Activated CD4-positive, alpha-beta memory T cell treated with anti-CD3 and anti-CD28 coated beads for 36 hours (primary cell): ENCODE results near the gene FGF6. TPM values are rescaled to one million over a fixed set of nuclear protein-coding genes. Genes with fewer than 3 reads are reported as not detected.

Experiments
- CTCF ChIA-PET: fragments of 350-600 bp; sonication (Branson Sonifier 250); formaldehyde crosslinking; loops from one replicate; lab custom pipeline; 2021; ENCODE audit warnings: antibody characterized with exemption, inconsistent platforms; lab: Charles Lee
- POLR2A ChIA-PET: fragments of 350-600 bp; sonication (Branson Sonifier 250); formaldehyde crosslinking; loops from one replicate; lab custom pipeline; 2021; ENCODE audit warnings: antibody characterized with exemption; lab: Charles Lee
- DNase-seq: peaks from one replicate; pipeline ENCODE4 v3.0.0-alpha.2; 2020
- H3K27ac Mint-ChIP-seq: one replicate; pipeline ENCODE4 v1.8.0; 2021; ENCODE audit warnings: mixed read lengths
- H3K27me3 Mint-ChIP-seq: one replicate; pipeline ENCODE4 v1.8.0; 2021; ENCODE audit warnings: mixed read lengths
- H3K36me3 Mint-ChIP-seq: one replicate; pipeline ENCODE4 v1.8.0; 2021; ENCODE audit warnings: mixed read lengths
- H3K4me1 Mint-ChIP-seq: one replicate; pipeline ENCODE4 v1.8.0; 2021; ENCODE audit warnings: low read depth, mixed read lengths
- H3K4me3 Mint-ChIP-seq: one replicate; pipeline ENCODE4 v1.8.0; 2021; ENCODE audit warnings: mild to moderate bottlenecking, mixed read lengths
- H3K9me3 Mint-ChIP-seq: one replicate; pipeline ENCODE4 v1.8.0; 2021; ENCODE audit warnings: mixed read lengths
- intact Hi-C: fragments of 100-400 bp; cut with micrococcal nuclease; formaldehyde crosslinking; loops from one replicate; pipeline ENCODE4 v1.15.1; 2023
- total RNA-seq, 2 experiments: library from RNA; stranded (reverse); gene quantifications; one replicate each; pipeline ENCODE4 v1.2.3, GENCODE V29; 2021

FGF6 gene
- total RNA-seq, 2 experiments from 2014 or later: not detected

DNA sequence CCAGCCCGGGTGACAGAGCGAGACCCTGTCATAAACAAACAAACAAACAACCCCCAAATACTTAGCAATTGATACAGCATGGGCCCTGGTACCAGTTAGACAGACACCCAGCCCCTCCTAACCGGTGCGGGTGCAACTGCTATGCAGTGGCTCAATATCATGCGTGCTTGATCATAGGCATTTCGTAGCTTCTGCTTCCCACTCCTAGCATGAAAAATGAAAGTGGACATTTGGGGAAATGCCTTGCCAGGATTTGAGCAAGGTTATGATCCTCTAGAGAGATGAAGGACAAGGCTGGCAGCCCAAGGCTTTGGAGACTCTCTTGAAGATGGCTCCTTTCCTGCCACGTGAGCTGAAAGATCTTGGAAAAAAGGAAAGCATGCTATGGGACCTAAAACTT, 13.7 kb downstream of the FGF6 start:
- H3K4me1 Mint-ChIP-seq: no peaks in the 10 kb centered on the region
- no peaks in the 10 kb centered on the region for H3K36me3 Mint-ChIP-seq
- H3K9me3 Mint-ChIP-seq: no peaks in the 10 kb centered on the region
- no peaks in the 10 kb centered on the region for H3K27me3 Mint-ChIP-seq
- intact Hi-C loops: no loop called here
- H3K27ac Mint-ChIP-seq: no peak overlapping the region
- POLR2A ChIA-PET: no interaction called here
- H3K4me3 Mint-ChIP-seq: no peak overlapping the region
- CTCF ChIA-PET: interaction anchor here (1.4 to 2.2 kb wide), 3 partner anchors 10 to 13 kb away, joined by 3 to 8 read pairs (median 7); no protein-coding TSS in a partner anchor
- DNase-seq: no peak

DNA sequence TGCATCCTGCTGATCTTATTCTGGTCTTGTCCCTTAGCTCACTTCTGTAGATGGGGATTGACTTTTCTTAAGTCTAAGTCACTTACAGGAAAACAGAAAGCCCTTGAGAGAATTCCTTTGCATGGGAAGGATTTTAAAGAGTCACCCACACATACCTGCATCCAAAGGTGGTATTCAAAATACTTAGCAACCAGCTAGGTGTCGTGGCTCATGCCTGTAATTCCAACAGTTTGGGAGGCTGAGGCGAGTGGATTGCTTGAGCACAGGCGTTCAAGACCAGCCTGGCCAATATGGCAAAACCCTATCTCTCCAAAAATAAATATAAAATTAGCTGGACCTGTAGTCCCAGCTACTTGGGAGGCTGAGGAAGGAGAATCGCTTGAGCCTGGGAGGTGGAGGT, 14.2 kb downstream of the FGF6 start:
- Mint-ChIP-seq H3K4me1 (no peaks in the 10 kb centered on the region), H3K27ac (no peak overlapping the region), H3K9me3 (no peaks in the 10 kb centered on the region), H3K4me3 (no peak overlapping the region), H3K36me3 (no peaks in the 10 kb centered on the region), H3K27me3 (no peaks in the 10 kb centered on the region)
- DNase-seq: no peak
- POLR2A ChIA-PET: no interaction called here
- CTCF ChIA-PET: interaction anchor here (1.4 to 2.2 kb wide), 3 partner anchors 10 to 13 kb away, joined by 3 to 8 read pairs (median 7); no protein-coding TSS in a partner anchor
- intact Hi-C loops: no loop called here

DNA sequence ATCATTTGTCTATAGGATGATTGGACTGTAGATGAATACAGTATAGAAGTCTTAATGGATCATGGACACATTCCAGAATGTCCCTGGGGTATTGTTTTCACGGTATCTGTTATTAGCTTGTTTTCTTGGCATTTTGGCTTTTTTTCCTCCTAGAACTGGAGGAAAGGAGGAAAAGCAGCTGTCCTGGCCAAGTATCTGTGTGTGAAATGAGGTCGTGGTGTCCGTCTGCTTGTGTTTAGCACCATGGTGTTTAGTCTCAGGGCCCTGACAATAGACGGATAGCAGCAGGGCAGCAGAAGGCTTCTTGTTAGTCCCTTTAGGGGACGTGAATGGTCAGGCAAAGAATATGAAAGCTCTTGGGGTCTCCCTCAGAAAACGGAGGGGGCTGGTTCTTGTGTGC, 21.2 kb downstream of the FGF6 start:
- ChIA-PET POLR2A (no interaction called here), CTCF (no interaction called here)
- no peaks in the 10 kb centered on the region for H3K36me3 Mint-ChIP-seq
- no peak for DNase-seq
- no peak overlapping the region for H3K27ac Mint-ChIP-seq
- intact Hi-C loops: loop anchor here (10.0 kb wide), 1 partner anchor 330 kb away; no protein-coding TSS in a partner anchor
- H3K4me3 Mint-ChIP-seq: no peak overlapping the region
- no peaks in the 10 kb centered on the region for H3K4me1 Mint-ChIP-seq
- H3K27me3 Mint-ChIP-seq: no peaks in the 10 kb centered on the region
- H3K9me3 Mint-ChIP-seq: no peaks in the 10 kb centered on the region

DNA sequence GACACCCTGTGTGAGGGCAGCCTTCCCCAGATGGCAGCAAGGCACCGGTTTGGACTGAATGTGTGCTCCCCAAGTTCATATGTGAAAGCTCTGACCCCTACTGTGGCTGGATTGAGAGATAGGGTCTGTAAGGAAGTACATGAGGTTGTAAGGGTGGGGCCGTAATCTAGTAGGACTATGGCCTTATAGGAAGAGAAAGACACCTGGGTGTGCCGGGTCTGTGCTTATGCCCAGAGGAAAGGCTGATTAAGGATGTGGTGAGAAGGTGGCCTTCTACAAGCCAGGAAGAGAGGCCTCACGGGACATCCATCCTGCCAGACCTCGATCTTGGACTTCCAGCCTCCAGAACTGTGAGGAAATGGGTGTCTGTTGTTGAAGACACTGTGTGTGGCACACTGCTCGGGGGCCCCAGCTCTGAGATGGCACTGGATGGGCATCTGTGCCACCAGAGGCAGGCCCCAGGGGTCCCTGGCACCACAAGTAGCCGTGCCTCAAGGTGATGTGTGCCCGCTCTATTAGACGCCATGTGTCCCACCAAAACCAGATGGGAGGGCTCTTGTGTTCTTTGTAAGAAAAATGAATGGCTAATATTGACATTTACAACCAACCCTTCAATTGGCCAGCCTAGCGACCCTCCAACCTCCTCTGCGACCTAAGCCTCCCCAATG, 22.0 kb downstream of the FGF6 start:
- Mint-ChIP-seq H3K27me3 (no peaks in the 10 kb centered on the region), H3K36me3 (no peaks in the 10 kb centered on the region), H3K9me3 (no peaks in the 10 kb centered on the region), H3K4me1 (no peaks in the 10 kb centered on the region), H3K4me3 (no peak overlapping the region), H3K27ac (no peak overlapping the region)
- intact Hi-C loops: loop anchor here (10.0 kb wide), 1 partner anchor 331 kb away; no protein-coding TSS in a partner anchor
- CTCF ChIA-PET: interaction anchor here (1.1 to 4.4 kb wide), 3 partner anchors 9 to 108 kb away, joined by 3 to 64 read pairs (median 3); no protein-coding TSS in a partner anchor
- DNase-seq: no peak
- POLR2A ChIA-PET: no interaction called here

DNA sequence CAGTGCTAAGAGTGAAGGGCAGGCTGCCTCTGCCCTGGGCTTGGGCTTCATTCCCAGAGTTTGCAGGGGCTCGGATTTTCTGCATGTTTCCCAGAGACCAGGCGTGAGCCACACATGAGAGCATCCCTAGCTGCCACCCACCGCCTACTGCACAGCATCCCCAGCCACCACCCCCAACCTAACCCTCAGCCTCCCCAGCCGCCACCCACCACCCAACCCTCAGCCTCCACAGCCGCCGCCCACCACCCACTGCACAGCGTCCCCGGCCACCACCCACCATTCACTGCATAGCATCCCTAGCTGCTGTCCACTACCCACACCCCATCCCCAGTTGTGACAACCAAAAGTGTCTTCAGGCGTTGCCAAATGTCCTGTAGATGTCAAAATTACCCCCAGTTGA, 22.6 kb downstream of the FGF6 start:
- no peak overlapping the region for H3K27ac Mint-ChIP-seq
- DNase-seq: no peak
- no peaks in the 10 kb centered on the region for H3K9me3 Mint-ChIP-seq
- intact Hi-C loops: loop anchor here (10.0 kb wide), 1 partner anchor 332 kb away; no protein-coding TSS in a partner anchor
- H3K36me3 Mint-ChIP-seq: no peaks in the 10 kb centered on the region
- H3K4me1 Mint-ChIP-seq: no peaks in the 10 kb centered on the region
- ChIA-PET POLR2A (no interaction called here), CTCF (interaction anchor here (0.7 to 4.4 kb wide), 6 partner anchors 8 to 109 kb away, joined by 3 to 64 read pairs (median 4); no protein-coding TSS in a partner anchor)
- H3K4me3 Mint-ChIP-seq: no peak overlapping the region
- peaks cover 2% of the 10 kb centered on the region for H3K27me3 Mint-ChIP-seq

DNA sequence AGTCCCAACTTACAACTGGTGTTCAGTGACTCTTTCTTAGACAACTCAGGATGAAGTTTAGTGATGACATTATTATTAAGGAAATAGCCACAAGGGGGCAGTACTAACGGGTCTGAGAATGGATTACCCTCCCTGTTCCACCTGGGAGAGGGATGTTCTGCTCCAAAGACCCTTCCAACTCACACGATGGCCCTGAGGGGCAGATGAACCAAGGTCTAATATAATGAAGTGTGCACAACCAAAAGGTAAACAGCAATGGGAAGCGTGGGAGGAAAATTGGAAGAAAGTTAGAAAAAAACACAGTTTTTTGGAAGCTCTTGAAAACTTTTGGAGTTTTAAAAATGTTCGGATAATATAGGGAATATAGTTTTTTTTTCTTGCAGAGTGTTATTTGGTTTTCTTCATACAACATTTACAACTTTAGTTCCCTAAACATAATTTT, 24.0 kb downstream of the FGF6 start:
- no peak for DNase-seq
- peaks cover 8% of the 10 kb centered on the region for H3K27me3 Mint-ChIP-seq
- no peaks in the 10 kb centered on the region for H3K4me1 Mint-ChIP-seq
- intact Hi-C loops: loop anchor here (1.0 to 10.0 kb wide), 2 partner anchors 106 to 333 kb away; no protein-coding TSS in a partner anchor
- H3K9me3 Mint-ChIP-seq: no peaks in the 10 kb centered on the region
- H3K4me3 Mint-ChIP-seq: no peak overlapping the region
- H3K27ac Mint-ChIP-seq: no peak overlapping the region
- ChIA-PET CTCF (interaction anchor here (0.6 to 4.4 kb wide), 13 partner anchors 9 to 534 kb away, joined by 3 to 64 read pairs (median 5); no protein-coding TSS in a partner anchor), POLR2A (no interaction called here)
- no peaks in the 10 kb centered on the region for H3K36me3 Mint-ChIP-seq

DNA sequence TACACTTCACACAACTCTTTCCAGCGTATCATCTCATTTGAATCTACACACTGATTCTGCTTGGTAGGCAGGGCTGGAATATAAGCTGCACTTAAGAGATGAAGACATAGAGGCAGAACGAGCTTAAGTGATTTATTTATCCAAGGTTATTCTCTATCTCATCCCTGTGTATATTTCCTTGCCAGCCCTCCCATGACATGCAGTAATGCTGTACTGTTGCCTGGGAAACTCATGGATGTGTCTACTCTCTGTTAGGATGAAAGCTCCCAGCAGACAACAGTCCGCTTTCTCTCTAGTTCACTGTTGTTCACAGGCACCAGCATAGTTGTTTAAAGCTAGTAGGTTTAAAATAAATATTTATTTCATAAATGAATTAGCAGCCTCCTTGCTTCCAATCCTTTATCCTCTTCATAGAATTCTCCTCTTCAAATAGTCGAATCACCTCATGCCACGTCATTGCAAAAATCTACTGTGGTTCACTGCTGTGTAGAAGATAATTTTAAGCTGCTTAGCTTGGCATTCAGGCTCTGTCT, 25.4 kb downstream of the FGF6 start:
- no peaks in the 10 kb centered on the region for H3K9me3 Mint-ChIP-seq
- no peak overlapping the region for H3K4me3 Mint-ChIP-seq
- DNase-seq: no peak
- H3K27me3 Mint-ChIP-seq: peaks cover 18% of the 10 kb centered on the region
- no peak overlapping the region for H3K27ac Mint-ChIP-seq
- no peaks in the 10 kb centered on the region for H3K36me3 Mint-ChIP-seq
- intact Hi-C loops: loop anchor here (10.0 kb wide), 1 partner anchor 335 kb away; no protein-coding TSS in a partner anchor
- POLR2A ChIA-PET: no interaction called here
- CTCF ChIA-PET: interaction anchor here (0.7 to 4.4 kb wide), 17 partner anchors 8 to 535 kb away, joined by 3 to 64 read pairs (median 4); partner anchors contain the start of gene RAD51AP1
- H3K4me1 Mint-ChIP-seq: peaks cover 3% of the 10 kb centered on the region

DNA sequence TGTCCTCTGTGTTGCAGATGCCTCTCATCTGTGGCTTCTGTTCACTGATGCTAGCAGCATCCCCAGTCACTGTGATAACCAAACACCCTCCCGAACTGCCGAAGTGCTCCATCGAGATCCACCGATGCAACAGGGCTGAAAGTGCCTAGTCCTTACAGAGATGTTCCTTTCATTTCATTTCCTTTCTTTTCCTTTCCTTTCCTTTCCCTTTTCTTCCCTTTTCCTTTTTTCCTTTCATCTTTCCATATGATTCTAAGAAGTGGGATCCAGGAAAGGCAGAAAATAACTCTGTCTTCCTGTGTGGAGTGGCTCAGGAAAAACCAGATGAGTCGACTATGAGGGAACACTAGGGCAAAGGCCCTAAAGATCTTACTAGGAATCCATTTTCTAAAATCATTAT, 26.7 kb downstream of the FGF6 start:
- no peaks in the 10 kb centered on the region for H3K9me3 Mint-ChIP-seq
- DNase-seq: no peak
- H3K4me3 Mint-ChIP-seq: no peak overlapping the region
- ChIA-PET POLR2A (no interaction called here), CTCF (interaction anchor here (1.2 kb wide), 1 partner anchor 12 kb away, joined by 3 read pairs; no protein-coding TSS in a partner anchor)
- no peaks in the 10 kb centered on the region for H3K36me3 Mint-ChIP-seq
- intact Hi-C loops: no loop called here
- H3K27me3 Mint-ChIP-seq: peaks cover 18% of the 10 kb centered on the region
- no peak overlapping the region for H3K27ac Mint-ChIP-seq
- H3K4me1 Mint-ChIP-seq: peaks cover 9% of the 10 kb centered on the region

DNA sequence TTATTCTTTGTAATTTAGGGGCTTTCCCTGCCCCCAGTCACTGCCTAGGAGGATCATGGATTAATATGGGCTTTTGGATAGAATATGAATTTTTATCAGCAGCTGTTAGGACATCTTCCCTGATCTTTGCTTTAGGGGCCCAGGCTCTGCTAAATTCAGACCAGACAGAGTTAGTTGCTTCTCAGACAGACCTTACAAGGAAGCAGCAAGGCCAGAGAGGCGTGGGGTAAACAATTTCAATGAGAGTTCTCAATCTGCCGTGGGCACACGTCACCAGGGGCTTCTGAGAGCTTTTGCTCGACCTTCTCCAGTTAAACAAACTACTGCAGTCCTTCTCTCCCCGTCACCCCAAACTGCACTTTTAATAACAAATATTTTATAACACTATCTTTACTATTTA, 27.7 kb downstream of the FGF6 start:
- ChIA-PET CTCF (interaction anchor here (1.2 kb wide), 1 partner anchor 13 kb away, joined by 3 read pairs; no protein-coding TSS in a partner anchor), POLR2A (no interaction called here)
- Mint-ChIP-seq H3K4me3 (no peak overlapping the region), H3K36me3 (no peaks in the 10 kb centered on the region), H3K27me3 (peaks cover 18% of the 10 kb centered on the region), H3K4me1 (peaks cover 9% of the 10 kb centered on the region), H3K9me3 (no peaks in the 10 kb centered on the region), H3K27ac (no peak overlapping the region)
- intact Hi-C loops: no loop called here
- no peak for DNase-seq

DNA sequence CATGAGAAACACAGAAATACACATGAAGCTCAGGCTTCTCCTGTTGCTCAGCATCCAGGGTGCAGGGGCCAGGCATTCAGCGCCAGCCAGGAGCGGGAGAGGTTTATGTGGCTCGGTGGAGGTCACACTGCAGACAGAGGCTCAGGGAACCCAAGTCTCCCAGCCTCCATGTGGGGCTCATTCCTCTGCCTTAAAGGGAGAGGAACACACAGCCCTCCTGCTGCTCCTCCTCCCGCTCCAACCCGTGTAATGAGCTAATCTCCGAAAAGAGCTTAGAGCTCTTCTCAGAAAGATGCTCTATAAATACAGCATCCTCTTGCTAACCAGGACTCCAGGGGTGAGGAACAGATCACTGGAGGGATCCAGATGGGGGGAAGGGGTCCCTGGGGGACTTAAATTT, 28.2 kb downstream of the FGF6 start:
- Mint-ChIP-seq H3K27me3 (peaks cover 18% of the 10 kb centered on the region), H3K9me3 (no peaks in the 10 kb centered on the region), H3K4me1 (peaks cover 9% of the 10 kb centered on the region), H3K4me3 (no peak overlapping the region), H3K36me3 (no peaks in the 10 kb centered on the region), H3K27ac (no peak overlapping the region)
- ChIA-PET POLR2A (no interaction called here), CTCF (interaction anchor here (1.5 kb wide), 1 partner anchor 110 kb away, joined by 5 read pairs; no protein-coding TSS in a partner anchor)
- intact Hi-C loops: no loop called here
- DNase-seq: no peak

DNA sequence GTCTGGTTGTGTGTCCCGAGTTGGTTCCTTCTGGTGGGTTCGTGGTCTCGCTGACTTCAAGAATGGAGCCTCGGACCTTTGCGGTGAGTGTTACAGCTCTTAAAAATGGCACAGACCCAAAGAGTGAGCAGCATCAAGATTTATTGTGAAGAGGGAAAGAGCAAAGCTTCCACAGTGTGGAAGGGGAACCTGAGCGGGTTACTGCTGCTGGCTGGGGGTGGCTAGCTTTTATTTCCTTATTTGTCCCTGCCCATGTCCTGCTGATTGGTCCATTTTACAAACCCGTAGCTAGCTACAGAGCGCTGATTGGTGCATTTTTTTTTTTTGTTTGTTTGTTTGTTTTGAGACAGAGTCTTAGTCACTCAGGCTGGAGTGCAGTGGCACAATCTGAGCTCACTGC, 29.3 kb downstream of the FGF6 start:
- no peak overlapping the region for H3K4me3 Mint-ChIP-seq
- intact Hi-C loops: no loop called here

DNA sequence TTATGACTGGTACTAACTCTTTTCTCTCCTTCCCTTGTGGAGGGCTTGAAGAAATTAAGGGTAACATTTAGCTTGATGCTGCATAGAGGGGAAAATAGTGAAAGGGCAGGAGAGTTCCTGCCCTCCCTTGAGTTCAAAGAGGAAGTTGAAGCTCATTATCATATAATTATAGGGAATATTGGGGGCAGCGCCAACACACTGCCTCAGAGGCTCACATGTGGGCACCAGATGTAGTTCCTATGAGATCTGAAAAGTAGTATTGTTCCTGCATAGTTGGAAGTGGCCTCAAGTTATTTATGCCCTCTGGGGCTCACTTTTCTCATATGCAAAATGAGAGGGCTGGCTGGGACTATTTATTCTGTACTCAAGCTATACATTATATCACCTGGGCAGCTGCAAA, 33.1 kb downstream of the FGF6 start:
- DNase-seq: no peak
- Mint-ChIP-seq H3K9me3 (no peaks in the 10 kb centered on the region), H3K4me3 (no peak overlapping the region), H3K27me3 (peaks cover 14% of the 10 kb centered on the region), H3K36me3 (no peaks in the 10 kb centered on the region), H3K4me1 (peaks cover 9% of the 10 kb centered on the region), H3K27ac (no peak overlapping the region)
- ChIA-PET CTCF (interaction anchor here (1.2 to 1.4 kb wide), 2 partner anchors 8 to 10 kb away, joined by 6 to 7 read pairs; no protein-coding TSS in a partner anchor), POLR2A (no interaction called here)
- intact Hi-C loops: no loop called here

More for the DNA sequence above, 29.3 kb downstream of the FGF6 start:
- no peak for DNase-seq
- Mint-ChIP-seq H3K27ac (no peak overlapping the region), H3K36me3 (no peaks in the 10 kb centered on the region), H3K4me1 (peaks cover 9% of the 10 kb centered on the region), H3K27me3 (peaks cover 18% of the 10 kb centered on the region), H3K9me3 (no peaks in the 10 kb centered on the region)
- ChIA-PET CTCF (interaction anchor here (0.9 to 1.5 kb wide), 2 partner anchors 63 to 111 kb away, joined by 3 to 5 read pairs; no protein-coding TSS in a partner anchor), POLR2A (interaction anchor here (0.6 kb wide), 1 partner anchor 14 kb away, joined by 3 read pairs; no protein-coding TSS in a partner anchor)
